ENCODE measurements around the gene EIPR1.

- TF ChIP-seq CTCF (conservative IDR thresholded peaks at IDR 0.05): no peak
- TF ChIP-seq ZFX (IDR thresholded peaks at IDR 0.05): no peak
Observed at GRCh38 chr2:3289171-3289515, 88.5 kb downstream of the EIPR1 start.
